Neural cell (in vitro differentiated cells): ENCODE results near the gene INSM2. TPM values are rescaled to one million over a fixed set of nuclear protein-coding genes. Genes with fewer than 3 reads are reported as not detected.

ENCODE experiments used
- H2AFZ ChIP-seq: fragments of 200-600, 300-800 bp; sonication (generic), shearing (Covaris generic); 2 replicates; pipeline ENCODE4 v1.6.0; 2014; ENCODE audit warnings: low read depth, mild to moderate bottlenecking, antibody characterized with exemption, low read length, moderate library complexity
- H3F3A ChIP-seq: fragments of 200-600 bp; shearing (Covaris generic); 2 replicates; pipeline ENCODE4 v1.6.1; 2016; ENCODE audit warnings: mild to moderate bottlenecking, moderate library complexity, mixed read lengths, antibody characterized with exemption, low read length; ENCODE audit not compliant: insufficient read depth, poor library complexity, severe bottlenecking
- H3K27ac ChIP-seq: fragments of 200-600, 300-800 bp; sonication (generic), shearing (Covaris generic); 2 replicates; pipeline ENCODE4 v1.5.1; 2014; ENCODE audit warnings: mild to moderate bottlenecking, low read length, moderate library complexity
- H3K27me3 ChIP-seq: fragments of 300-800, 200-600 bp; sonication (generic), shearing (Covaris generic); 2 replicates; pipeline ENCODE4 v1.6.0; 2014; ENCODE audit warnings: mild to moderate bottlenecking, low read depth, low read length, moderate library complexity; ENCODE audit not compliant: insufficient read depth
- H3K36me3 ChIP-seq: fragments of 300-800, 200-600 bp; sonication (generic), shearing (Covaris generic); 2 replicates; pipeline ENCODE4 v1.5.1; 2014; ENCODE audit warnings: mild to moderate bottlenecking, antibody characterized with exemption, low read length, moderate library complexity; ENCODE audit not compliant: insufficient read depth
- H3K4me2 ChIP-seq: fragments of 300-800, 200-600 bp; sonication (generic), shearing (Covaris generic); 2 replicates; pipeline ENCODE4 v1.6.0; 2014; ENCODE audit warnings: mild to moderate bottlenecking, low read length
- H3K4me3 ChIP-seq: fragments of 300-800, 200-600 bp; sonication (generic), shearing (Covaris generic); 2 replicates; pipeline ENCODE4 v1.5.1; 2014; ENCODE audit warnings: mild to moderate bottlenecking, low read length, moderate library complexity
- H3K79me2 ChIP-seq: fragments of 200-600 bp; shearing (Covaris generic); replicated peaks from 2 replicates; pipeline ENCODE4 v1.6.0; 2014; ENCODE audit warnings: mild to moderate bottlenecking, low read length, moderate library complexity; ENCODE audit not compliant: insufficient read depth
- H3K9ac ChIP-seq: fragments of 300-800, 200-600 bp; sonication (generic), shearing (Covaris generic); 2 replicates; pipeline ENCODE4 v1.6.1; 2016; ENCODE audit warnings: mild to moderate bottlenecking, low read length, mixed read lengths
- H3K9me2 ChIP-seq: fragments of 200-600 bp; shearing (Covaris generic); 2 replicates; pipeline ENCODE4 v1.6.1; 2016; ENCODE audit warnings: mild to moderate bottlenecking, low read length, mixed read lengths; ENCODE audit not compliant: insufficient read depth
- H3K9me3 ChIP-seq: fragments of 200-600, 300-800 bp; sonication (generic), shearing (Covaris generic); 2 replicates; pipeline ENCODE4 v1.6.1; 2016; ENCODE audit warnings: mild to moderate bottlenecking, mixed run types, low read length, moderate library complexity, mixed read lengths
- H4K20me1 ChIP-seq: fragments of 200-600 bp; shearing (Covaris generic); 2 replicates; pipeline ENCODE4 v1.6.1; 2016; ENCODE audit warnings: mild to moderate bottlenecking, mixed run types; ENCODE audit not compliant: insufficient read depth
- CTCF ChIP-seq: fragments of 450-650 bp; IDR thresholded peaks from 2 replicates; pipeline ENCODE4 v1.5.1; 2014; ENCODE audit warnings: antibody characterized with exemption, mild to moderate bottlenecking, moderate library complexity; ENCODE audit not compliant: poor library complexity, severe bottlenecking
- EP300 ChIP-seq: fragments of 450-650 bp; conservative IDR thresholded peaks from 2 replicates; pipeline ENCODE4 v1.6.1; 2014; ENCODE audit warnings: antibody characterized with exemption, mild to moderate bottlenecking, moderate library complexity; ENCODE audit not compliant: poor library complexity, severe bottlenecking
- EZH2 ChIP-seq: fragments of 200-600, 300-800 bp; shearing (Covaris generic), sonication (generic); IDR thresholded peaks from 2 replicates; pipeline ENCODE4 v1.6.1; 2014; ENCODE audit warnings: antibody characterized with exemption, low read length, borderline replicate concordance, mild to moderate bottlenecking; ENCODE audit not compliant: insufficient read depth, poor library complexity, severe bottlenecking
- MXI1 ChIP-seq: fragments of 450-650 bp; conservative IDR thresholded peaks from 2 replicates; pipeline ENCODE4 v1.6.1; 2014; ENCODE audit warnings: antibody characterized with exemption, mild to moderate bottlenecking; ENCODE audit not compliant: poor library complexity, severe bottlenecking
- POLR2AphosphoS5 ChIP-seq: IDR thresholded peaks from 2 replicates; pipeline ENCODE4 v1.6.1; 2012
- RAD21 ChIP-seq: fragments of 450-650 bp; conservative IDR thresholded peaks from 2 replicates; pipeline ENCODE4 v1.6.1; 2014; ENCODE audit warnings: antibody characterized with exemption, mild to moderate bottlenecking, moderate library complexity
- REST ChIP-seq: IDR thresholded peaks from 2 replicates; pipeline ENCODE4 v1.6.1; 2012; ENCODE audit warnings: borderline replicate concordance
- SMC3 ChIP-seq: fragments of 450-650 bp; conservative IDR thresholded peaks from 2 replicates; pipeline ENCODE4 v1.6.1; 2014; ENCODE audit warnings: antibody characterized with exemption, mild to moderate bottlenecking, moderate library complexity; ENCODE audit not compliant: poor library complexity
- TAF1 ChIP-seq: IDR thresholded peaks from 2 replicates; pipeline ENCODE4 v1.6.1; 2012; ENCODE audit warnings: low read depth
- polyA plus RNA-seq: library from polyadenylated mRNA; depleted of rRNA; stranded (reverse); fragments of >200 nt; gene quantifications from 2 replicates; pipeline ENCODE4 v1.2.3, GENCODE V29; 2014

Gene INSM2
- polyA plus RNA-seq, 1 donor from 2014 or later: 2.4 TPM

- Histone ChIP-seq H3F3A (no peaks in the 10 kb centered on the region), H3K36me3 (no peaks in the 10 kb centered on the region), H3K27ac (no peak overlapping the region), H4K20me1 (no peaks in the 10 kb centered on the region), H3K79me2 (no peaks in the 10 kb centered on the region), H2AFZ (no peak overlapping the region), H3K9ac (no peak overlapping the region), H3K9me2 (no peaks in the 10 kb centered on the region), H3K4me3 (no peak overlapping the region), H3K27me3 (no peaks in the 10 kb centered on the region), H3K4me2 (no peak overlapping the region), H3K9me3 (no peaks in the 10 kb centered on the region)
- TF ChIP-seq CTCF: no peak
- no peak for TF ChIP-seq MXI1
- TF ChIP-seq SMC3: no peak
- no peak for TF ChIP-seq TAF1
- no peak for TF ChIP-seq EP300
- no peak for TF ChIP-seq REST
- no peak for TF ChIP-seq RAD21
- TF ChIP-seq POLR2AphosphoS5: no peak
- TF ChIP-seq EZH2: no peak
Measured at GRCh38 chr14:35549551-35549950, 15.6 kb downstream of the INSM2 start.

- H3F3A ChIP-seq: no peaks in the 10 kb centered on the region
- H4K20me1 ChIP-seq: no peaks in the 10 kb centered on the region
- H3K27me3 ChIP-seq: no peaks in the 10 kb centered on the region
- no peak overlapping the region for H3K4me3 ChIP-seq
- no peaks in the 10 kb centered on the region for H3K9me2 ChIP-seq
- H3K4me2 ChIP-seq: no peak overlapping the region
- no peak overlapping the region for H3K9ac ChIP-seq
- no peaks in the 10 kb centered on the region for H3K36me3 ChIP-seq
- TF ChIP-seq EZH2 (no peak), CTCF (no peak), TAF1 (no peak), EP300 (no peak), POLR2AphosphoS5 (no peak), SMC3 (no peak), RAD21 (no peak)
- H3K27ac ChIP-seq: no peak overlapping the region
- H3K9me3 ChIP-seq: no peaks in the 10 kb centered on the region
- no peak overlapping the region for H2AFZ ChIP-seq
- H3K79me2 ChIP-seq: no peaks in the 10 kb centered on the region
Measured at GRCh38 chr14:35551081-35551480, 17.1 kb downstream of the INSM2 start.
